HG02852 (cell line): ENCODE measurements around the gene PSD4.

ENCODE experiments used
- ATAC-seq: cut with Tn5 transposase; IDR thresholded peaks from one replicate; pipeline ENCODE4 v1.9.1; 2021; ENCODE audit warnings: mild to moderate bottlenecking, moderate library complexity; ENCODE audit not compliant: unreplicated experiment

PSD4 gene

DNA sequence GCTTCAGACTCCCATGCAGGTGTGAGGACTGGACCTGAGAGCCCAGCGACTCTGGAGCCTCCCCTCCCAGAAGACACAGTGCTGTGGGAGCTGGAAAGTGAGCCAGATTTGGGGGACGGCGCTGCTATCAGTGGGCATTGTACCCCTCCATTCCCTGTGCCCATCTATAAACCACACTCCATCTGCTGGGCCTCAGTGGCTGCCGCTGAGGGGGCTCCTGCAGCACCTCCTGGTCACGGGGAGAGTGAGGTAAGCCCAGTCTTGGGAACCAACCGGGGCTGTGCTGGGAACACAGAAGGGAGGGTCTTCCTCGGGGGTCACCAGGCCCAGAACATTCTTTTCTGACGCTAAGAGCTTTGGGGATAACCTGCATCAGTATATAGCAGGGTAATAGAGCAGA, 9.5 kb downstream of the PSD4 start:
- ATAC-seq, result no peak

DNA sequence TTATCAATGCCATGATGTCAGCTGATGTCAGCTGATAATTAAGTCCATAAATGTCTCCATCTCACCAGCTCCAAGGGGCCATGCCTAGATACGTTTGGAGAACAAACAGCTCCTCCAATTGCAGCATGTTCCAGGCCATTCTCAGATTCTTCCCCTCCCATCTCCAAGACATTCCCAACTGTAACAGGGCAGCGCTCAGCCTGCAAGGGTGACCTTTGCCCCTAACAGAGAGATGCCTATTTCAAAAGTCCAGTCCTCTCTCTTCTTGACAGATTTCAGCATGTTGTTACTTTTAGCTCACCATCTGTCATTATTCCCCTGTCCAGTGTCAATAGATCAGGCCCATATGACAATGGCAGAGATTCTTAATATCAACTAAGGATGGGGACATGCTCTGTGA, 9.9 kb downstream of the PSD4 start:
- no peak for ATAC-seq

DNA sequence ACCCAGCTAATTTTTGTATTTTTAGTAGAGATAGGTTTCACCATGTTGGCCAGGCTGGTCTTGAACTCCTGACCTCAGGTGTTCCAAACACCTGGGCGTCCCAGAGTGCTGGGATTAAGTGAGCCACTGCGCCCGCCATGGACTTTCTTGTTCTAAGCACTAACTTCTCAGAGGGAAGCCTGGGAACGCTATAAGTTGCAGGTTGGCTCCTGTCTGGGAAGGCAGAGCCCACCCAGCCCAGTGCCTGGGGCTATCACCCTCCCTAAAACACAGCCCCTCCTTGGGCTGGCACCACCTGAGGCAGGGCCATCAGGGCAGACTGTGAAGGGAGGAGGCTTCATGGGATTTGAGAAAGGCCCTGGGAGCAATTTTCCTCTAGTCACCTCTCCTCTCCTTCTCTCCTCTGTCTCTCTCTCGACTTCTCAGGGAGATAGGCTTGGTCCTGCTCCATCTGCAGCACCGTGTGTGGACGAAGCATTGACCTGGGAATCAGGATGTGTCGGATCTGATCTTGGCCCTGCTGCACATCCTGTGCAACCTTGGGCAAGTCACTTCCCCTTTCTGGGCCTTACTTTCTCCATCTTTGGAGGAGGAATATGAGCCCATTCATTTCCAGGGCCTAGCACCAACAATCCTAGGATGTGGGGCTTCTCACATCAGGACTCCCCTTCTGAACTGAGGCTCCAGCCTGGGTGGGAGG, 10.9 kb downstream of the PSD4 start:
- no peak for ATAC-seq

DNA sequence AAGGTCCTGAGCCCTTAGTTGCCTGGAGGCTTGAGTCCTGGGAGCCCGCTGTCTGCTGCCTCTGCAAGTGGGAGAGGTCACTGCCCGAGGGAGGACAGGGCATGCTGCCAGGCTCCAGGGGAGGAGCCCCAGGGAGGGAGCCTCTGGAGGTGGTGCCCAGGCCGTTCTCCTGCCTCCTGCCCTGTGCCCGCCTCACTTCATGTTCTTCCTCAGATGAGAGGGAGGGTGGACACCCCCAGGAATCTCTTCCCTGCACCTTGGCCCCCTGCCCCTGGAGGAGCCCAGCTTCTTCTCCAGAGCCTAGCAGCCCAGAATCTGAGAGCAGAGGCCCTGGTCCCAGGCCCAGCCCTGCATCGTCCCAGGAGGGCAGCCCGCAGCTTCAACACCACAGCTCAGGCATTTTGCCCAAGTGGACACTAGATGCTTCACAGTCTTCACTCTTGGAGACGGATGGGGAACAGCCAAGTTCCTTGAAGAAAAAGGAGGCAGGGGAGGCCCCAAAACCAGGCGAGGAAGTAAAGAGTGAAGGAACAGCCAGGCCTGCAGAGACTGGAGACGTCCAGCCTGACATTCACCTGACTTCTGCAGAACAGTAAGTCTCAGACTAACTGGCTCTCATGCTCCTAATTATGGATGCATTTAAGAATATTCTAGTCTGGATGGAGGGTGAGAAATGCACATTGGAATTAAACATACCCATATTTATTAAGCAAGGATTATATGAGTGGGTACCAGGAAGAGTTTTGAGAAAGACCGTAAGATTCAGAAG, 12.1 kb downstream of the PSD4 start:
- ATAC-seq, result no peak

DNA sequence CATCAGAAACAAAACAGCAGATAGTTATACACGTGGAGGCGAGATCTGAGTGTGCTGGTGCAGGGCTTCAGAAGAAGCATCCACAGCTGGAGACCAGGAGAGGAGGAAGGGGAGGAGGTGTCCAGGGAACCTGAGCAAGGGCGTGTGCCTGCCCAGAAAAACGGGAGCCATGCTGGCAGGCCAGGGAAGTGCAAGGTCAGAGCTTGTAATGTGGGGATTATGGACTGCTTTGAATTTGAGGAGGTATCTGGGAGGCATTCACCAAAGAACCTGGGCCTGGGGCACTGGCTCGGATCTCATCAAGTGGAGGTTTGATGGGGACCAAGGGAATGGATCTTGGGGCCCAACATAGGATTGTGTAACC, 12.6 kb downstream of the PSD4 start:
- no peak for ATAC-seq

DNA sequence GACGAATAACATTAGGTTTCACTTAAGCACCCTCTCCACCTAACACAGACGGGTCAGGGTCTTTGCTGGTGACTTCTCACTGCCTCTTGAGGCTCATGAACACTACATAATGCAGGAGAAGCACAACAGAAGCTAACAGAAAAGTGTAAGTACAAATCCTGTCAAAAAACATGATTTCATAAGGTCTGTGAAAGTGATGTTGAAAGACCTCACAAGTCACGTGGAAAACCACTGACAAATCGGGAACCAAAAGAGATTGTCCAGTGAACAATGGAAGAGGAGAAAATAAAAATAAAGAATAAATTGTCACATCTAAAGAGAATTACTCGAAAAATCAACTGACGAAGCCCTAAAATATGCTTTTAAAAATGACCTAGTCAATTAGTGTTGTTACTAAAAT, 14.0 kb downstream of the PSD4 start:
- ATAC-seq, result no peak

DNA sequence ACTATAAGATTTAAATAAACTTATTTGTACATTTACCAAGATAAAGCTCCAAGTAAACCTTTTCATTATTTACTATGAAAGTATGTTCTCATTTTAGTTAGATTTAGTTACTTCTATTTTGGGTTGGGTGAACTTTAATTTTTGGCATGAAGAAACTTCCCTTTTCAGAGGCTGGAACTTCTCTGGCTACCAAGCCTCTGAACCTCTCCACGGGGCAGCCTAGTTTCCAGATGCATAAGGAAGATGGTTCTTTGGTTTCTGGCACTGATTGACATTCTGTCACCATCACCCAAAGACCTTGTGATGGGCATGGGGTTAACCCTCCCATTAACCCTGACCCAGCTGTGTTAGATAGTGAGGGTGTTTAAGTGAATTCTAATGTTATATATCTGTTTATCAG, 17.1 kb downstream of the PSD4 start:
- no peak for ATAC-seq

DNA sequence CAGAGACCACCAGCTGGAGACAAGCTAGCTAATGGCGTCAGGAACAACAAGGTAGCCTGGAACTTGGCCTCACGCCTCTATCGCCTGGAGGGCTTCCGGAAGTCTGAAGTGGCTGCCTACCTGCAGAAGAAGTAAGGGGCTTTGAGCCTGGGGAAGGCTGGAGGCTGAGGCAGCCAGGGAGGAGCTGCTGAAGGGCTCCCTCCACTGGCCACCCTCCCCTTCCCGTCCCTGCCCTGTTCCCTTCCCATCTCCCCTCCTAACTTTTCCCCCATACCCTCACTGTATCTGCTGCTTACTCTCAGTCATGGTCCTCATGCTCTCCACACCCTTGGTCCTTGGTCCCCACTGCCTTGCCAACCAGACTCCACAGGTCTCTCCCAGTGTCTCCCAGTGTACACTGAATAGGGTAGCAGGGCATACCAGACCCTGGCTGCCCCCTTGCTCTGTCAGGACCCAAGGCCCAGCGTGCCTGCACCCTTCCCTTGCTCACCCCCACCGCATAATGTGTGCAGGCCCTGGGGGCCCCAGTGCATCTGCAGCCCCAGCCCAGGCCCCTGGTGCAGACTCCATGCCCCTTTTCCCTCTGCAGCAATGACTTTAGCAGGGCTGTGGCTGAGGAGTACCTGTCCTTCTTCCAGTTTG, 18.8 kb downstream of the PSD4 start:
- no peak for ATAC-seq

DNA sequence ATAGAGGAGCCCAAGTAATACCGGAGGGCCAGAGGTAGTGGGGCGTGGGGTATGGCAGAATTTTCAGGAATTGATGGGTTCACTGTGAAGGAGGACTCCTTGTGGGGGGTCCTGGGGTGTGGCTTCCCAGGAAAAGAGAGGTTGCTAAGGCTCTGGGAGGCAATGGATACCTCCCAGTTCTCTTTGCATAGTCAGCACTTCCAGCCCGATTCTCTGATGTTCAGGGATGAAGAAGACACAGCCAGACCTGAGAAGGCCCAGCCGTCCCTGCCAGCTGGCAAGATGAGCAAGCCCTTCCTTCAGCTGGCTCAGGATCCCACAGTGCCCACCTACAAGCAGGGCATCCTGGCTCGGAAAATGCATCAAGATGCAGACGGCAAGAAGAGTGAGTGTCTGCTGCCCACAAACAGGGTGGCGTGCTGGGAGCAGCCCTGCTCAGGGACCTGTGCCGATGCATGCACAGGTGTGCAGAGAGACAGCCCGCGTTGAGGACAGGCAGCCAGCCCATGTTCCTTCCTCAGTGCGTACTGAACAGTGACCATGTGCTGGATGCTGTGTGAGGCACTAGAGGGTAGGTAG, 22.2 kb downstream of the PSD4 start:
- no peak for ATAC-seq

DNA sequence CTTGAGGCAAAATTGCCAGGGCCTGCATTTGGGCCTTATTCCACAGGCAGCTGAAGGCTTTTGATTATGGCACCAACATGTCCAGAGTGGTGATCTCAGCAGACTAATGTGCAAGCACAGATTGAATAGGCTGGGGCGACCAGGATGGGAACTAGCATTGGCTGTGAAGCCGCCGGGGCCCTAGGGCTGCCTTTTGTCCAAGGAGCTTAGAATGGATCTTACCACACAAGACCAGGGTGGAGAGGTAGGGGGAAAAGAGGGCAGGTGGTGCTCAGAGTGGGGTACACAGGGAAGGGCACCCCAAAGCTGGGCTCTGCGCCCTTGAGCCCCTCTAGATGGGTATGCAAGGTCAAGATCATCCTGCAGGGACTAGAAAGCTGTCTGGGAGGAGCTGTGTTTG, 23.1 kb downstream of the PSD4 start:
- no peak for ATAC-seq

DNA sequence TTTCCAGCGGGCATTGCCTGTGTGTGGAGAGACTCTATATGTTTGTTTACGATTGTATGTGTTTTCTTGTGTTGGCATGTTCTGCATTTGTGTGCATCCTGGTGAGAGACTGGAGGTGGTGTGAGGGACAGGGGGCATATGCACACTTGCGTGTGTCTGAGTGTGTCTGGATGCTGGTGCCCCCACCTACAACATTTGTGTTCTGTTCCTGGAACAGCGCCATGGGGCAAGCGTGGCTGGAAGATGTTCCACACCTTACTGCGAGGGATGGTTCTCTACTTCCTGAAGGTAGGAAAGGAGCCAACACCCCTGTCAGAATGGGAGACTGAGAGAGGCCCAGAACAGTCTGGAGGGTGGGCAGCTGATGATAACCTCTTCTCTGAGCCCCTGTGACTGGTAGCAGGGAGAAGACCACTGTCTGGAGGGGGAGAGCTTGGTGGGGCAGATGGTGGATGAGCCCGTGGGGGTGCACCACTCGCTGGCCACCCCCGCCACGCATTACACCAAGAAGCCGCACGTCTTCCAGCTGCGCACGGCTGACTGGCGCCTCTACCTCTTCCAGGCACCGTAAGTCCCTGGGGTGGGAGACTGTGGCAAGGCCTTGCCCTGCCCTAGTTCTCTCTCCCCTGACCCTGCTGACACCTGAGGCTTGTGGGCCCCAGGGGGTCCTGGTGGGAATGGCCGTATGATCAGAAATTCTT, 23.7 kb downstream of the PSD4 start:
- no peak for ATAC-seq

DNA sequence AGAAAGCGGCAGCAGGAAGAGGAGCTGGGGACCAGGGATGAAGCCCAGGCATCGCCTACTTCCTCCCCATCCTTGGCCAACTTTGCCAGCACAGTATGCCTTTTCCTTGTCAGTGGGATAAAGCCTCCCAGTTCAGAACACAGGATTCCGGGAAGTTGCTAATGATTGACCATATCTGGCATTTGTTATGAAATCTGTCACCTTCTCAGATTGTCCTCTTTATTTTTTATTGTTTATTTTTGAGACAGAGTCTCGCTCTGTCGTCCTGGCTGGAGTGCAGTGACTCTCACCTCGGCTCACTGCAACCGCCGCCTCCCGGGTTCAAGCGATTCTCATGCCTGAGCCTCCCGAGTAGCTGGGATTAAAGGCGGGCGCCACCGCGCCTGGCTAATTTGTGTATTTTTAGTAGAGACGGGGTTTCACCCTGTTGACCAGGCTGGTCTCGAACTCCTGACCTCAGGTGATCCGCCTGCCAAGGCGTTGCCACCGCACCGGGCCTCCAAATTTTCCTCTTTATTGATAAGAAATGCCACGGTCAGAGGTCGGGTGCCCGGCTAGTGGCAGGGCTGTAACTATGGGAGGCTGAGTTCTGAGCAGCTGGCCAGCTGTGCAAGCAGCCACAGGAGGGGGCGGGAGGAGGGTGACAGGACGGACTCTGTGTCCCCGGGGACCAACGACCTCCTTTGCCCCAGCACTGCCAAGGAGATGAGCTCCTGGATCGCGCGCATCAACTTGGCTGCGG, 24.4 kb downstream of the PSD4 start:
- ATAC-seq, result no peak

DNA sequence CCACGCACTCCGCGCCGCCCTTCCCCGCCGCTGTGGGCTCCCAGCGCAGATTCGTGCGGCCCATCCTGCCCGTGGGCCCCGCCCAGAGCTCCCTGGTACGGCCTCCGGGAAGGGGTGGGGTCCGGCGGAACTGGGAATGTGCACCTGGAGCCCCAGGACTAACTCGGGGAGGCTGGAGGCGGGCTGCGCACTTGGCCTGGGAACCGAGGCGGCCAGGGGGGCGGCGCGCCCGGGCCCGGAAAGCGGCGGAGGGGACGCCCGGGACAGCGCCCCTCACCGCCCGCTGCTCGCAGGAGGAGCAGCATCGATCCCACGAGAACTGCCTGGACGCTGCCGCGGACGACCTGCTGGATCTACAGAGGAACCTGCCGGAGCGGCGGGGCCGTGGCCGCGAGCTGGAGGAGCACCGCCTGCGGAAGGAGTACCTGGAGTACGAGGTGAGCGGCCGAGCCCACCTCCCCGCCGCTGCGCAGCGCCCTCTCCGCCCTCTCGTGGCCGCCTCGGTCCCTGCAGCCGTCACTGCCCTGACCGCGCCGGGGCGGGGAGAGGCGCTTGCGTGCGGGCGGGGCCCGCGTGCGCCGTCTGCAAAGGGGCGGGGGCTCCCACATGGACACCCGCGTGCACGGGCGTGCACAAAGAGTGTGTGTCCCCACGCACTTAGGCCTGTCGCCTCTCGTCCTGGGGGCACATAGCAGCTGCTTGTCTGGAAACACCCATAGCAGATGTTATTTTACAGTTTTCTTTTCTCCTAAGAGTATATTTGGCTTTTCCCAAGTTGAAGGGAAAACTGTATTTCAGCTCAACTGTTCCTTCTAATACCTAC, 25.2 kb downstream of the PSD4 start:
- peak; percentile 62 for ATAC-seq

DNA sequence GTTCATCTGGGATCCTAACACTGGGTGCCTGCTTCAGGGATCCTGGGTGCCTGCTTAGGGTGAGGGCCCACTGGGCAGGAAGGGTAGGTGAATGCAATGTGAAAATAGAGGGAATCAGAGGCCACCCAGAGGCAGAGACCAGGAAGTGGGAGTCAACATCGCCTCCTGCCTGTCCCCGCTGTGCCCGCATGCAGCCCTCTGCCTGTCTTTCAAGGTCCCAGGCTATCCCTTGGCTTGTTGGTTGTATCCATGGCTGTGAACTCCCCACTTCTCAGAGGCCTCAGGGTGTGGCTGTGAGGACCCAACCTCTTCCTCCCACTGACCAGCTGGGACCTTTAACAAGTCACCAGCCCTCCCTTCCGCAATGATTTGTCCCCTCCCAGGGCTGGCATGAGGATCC, 26.5 kb downstream of the PSD4 start:
- ATAC-seq, result no peak

DNA sequence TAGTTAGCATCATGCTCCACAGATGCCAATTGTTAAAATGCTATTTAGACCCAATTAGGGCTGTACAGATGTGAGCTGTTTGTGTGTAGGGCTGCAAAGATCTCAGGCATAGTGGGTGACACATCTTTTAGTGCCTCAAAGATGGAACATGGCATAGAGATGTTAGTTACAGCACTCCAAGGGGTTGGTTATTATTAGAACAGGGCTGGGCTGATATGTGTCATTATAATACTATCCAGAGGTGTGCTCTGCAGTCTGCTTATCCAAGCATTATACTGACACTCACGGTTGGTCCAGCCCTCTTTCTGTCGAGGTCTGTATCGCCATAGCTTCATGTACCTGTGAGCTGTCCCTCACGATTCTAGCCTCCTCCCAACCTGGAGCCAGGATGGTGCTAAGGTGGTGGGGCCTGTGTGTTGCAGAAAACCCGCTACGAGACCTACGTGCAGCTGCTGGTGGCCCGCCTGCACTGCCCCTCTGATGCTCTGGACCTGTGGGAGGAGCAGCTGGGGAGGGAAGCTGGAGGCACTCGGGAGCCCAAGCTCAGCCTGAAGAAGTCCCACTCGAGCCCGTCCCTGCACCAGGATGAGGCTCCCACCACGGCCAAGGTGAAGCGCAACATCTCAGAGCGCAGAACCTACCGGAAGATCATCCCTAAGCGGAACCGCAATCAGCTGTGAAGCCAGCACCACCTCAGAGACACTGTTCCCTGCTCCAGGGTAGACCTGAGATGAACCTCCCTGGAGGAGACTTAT, 27.1 kb downstream of the PSD4 start:
- no peak for ATAC-seq

DNA sequence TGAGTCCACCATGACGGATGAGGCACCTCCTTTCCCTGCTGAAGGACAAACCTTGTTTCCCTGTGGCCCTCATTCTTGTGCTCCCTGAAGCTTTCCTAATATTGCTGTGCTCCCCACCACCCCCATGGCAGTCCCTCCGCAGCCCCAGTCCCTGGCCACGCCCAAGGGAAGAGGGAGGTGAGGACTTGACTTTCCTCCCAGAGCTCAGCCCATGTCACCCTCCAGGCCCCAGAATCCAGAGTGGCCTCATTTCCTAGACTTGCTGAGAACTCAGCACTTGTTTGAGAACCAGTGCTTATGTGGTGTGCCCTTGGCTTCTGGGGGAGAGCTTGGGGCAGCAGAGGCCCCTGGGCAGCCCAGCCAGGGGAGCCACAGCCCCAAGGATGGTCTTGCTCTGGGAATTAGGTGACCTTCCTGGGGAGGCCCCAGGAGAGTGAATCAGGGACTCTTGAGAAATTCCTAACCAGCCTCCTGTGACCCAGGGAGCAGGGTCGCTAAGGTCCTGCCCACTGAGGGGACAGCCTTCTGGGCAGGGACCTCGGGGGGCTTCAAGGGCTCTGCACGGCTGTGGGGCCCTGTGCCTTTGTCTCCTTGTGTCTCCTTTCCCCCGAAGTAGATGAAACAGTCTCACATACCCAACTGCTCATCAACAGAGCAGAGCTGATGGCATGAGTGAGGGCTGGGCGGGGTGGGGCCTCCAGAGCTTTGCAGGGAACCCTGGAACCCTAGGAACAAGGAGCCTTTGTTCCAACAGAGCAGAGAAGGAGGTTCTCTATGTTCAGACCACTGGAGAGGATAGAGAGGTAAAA, 27.9 kb downstream of the PSD4 start:
- ATAC-seq, result no peak

DNA sequence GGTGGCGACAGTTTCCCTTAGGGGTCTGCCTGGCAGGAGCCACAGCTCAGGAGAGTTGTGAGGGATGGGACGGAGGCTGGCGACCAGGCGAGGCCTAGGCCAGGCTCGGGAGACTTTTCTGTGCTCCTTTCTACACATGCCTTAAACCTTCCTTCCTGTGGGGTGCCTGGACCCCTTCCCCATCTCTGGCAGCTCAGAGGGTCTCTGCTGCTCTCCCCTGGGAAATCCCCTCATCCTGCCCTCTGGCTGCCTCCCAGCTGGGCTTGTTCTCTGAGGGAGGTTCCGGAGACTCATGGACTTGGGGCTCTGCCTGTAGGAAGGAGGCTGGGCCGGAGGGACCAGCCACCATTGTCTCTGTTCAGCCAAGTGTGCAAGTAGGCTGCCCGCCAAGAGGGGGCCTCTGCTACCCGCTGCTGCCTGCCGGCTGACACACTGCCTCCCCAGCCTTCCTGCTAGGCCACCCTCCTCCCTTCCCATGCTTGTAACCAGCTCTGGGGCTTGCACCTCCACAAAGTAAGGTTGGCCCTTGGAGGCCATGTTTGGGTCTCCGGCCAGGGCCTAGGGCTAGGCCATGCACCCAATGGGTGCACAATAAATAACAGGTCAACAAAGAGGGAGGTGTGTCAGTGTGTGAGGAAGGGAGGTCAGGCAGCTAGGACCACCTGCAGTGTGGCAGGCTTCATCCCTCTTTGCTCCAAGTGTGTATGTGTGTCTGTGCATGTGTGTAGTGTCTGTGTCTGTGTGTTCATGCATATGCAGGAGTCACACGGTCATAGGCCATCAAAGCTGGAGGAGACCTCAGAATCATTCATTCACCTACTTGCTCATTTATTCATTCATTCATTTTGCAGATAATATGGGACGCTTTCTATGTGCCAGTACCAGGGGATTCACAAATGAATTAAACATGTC, 28.8 kb downstream of the PSD4 start:
- no peak for ATAC-seq
